NCI-H526 (cell line): ENCODE results near the gene PVALEF.

Experiments used
- DNase-seq, 2 experiments: peaks; one replicate each; lab custom pipeline; 2025; lab: John Stamatoyannopoulos, UW

Gene PVALEF

GRCh38 chr17:81183807-81184206 lies 18.5 kb downstream of the PVALEF start:
- DNase-seq: no peak

- DNase-seq: peak in 1 of 2 experiments; percentile 32
These were observed 19.2 kb downstream of the PVALEF start for GRCh38 chr17:81184555-81184954.

- no peak for DNase-seq
These were observed 20.9 kb downstream of the PVALEF start for GRCh38 chr17:81186203-81186602.

GRCh38 chr17:81187120-81187519 lies 21.8 kb downstream of the PVALEF start:
- no peak for DNase-seq

GRCh38 chr17:81187586-81188490 lies 22.5 kb downstream of the PVALEF start:
- DNase-seq: no peak

GRCh38 chr17:81188491-81188840 lies 23.2 kb downstream of the PVALEF start:
- no peak for DNase-seq

GRCh38 chr17:81189016-81189415 lies 23.7 kb downstream of the PVALEF start:
- no peak for DNase-seq

- DNase-seq: no peak
These were observed 24.6 kb downstream of the PVALEF start for GRCh38 chr17:81189670-81190530.

- no peak for DNase-seq
These were observed 25.3 kb downstream of the PVALEF start for GRCh38 chr17:81190591-81190990.

GRCh38 chr17:81191116-81191515 lies 25.8 kb downstream of the PVALEF start:
- DNase-seq: no peak

- DNase-seq: no peak
These were observed 26.3 kb downstream of the PVALEF start for GRCh38 chr17:81191646-81192045.

- no peak for DNase-seq
These were observed 27.2 kb downstream of the PVALEF start for GRCh38 chr17:81192386-81193050.

- no peak for DNase-seq
These were observed 27.7 kb downstream of the PVALEF start for GRCh38 chr17:81193051-81193410.

- no peak for DNase-seq
These were observed 28.3 kb downstream of the PVALEF start for GRCh38 chr17:81193470-81194224.

- no peak for DNase-seq
These were observed 29.0 kb downstream of the PVALEF start for GRCh38 chr17:81194225-81194760.

- no peak for DNase-seq
These were observed 29.9 kb downstream of the PVALEF start for GRCh38 chr17:81194941-81195901.

GRCh38 chr17:81195941-81196495 lies 30.7 kb downstream of the PVALEF start:
- DNase-seq: no peak

- no peak for DNase-seq
These were observed 31.4 kb downstream of the PVALEF start for GRCh38 chr17:81196505-81197408.

GRCh38 chr17:81197409-81197795 lies 32.1 kb downstream of the PVALEF start:
- no peak for DNase-seq
